ENCODE measurements around the gene SLC25A2. TPM values are rescaled to one million over a fixed set of nuclear protein-coding genes. Genes with fewer than 3 reads are reported as not detected.

The SLC25A2 gene
- total RNA-seq = not detected in 2 replicates

DNA sequence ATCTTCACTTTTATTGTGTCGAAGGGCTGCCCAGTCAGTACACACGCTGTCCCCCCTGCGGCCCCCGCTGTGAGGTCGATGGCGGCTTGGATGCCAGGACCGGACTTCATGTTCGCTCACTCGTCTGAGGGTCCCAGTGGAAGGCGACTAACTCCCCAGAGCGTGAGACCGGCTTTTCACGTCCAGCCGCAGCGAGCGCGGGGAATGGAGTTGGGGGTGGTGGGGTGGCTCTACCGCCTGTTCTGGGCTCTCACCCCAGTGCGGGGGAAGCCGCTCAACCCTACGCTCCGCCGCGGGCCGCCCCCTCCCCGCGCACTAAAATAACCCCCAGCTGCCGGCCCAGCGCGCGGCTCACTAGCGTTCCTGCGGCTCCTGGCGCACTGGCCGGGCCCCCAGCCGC, at the start of gene SLC25A2:
TSS of gene SLC25A2 (minus strand) at position 294 of the 400 bp plus-strand sequence. CDS start at position 110, 184 bp downstream.

DNA sequence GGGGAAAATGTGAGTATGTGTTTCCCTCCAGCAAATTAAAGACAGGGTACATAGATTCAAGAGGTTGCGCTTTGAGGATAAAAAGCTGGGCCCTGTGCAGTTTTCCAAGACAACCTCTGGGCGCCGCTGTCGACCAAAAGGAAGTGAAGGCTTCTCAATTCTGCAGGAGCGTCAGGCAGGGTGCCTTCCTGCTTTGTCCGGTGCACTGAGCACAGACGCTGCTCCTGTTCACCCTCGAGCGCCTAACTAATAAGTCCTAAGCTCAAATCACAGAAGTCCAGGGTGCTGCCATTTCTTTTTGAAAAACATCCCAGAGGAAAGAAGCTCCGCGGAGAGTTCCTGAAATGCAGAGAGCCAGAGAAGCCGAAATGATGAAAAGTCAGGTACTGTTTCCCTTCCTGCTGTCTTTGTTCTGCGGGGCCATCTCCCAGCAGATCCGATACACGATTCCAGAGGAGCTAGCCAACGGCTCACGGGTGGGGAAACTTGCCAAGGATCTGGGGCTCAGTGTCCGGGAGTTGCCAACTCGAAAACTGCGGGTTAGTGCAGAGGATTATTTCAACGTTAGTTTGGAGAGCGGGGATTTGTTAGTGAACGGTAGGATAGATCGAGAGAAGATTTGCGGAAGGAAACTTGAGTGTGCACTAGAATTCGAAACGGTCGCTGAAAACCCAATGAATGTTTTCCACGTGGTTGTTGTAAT, 46.2 kb upstream of the SLC25A2 start, which contains the start of gene PCDHGB1:
TSS of gene PCDHGB1 (plus strand) at position 183 of the 703 bp plus-strand sequence. CDS start at position 345, 162 bp downstream.

DNA sequence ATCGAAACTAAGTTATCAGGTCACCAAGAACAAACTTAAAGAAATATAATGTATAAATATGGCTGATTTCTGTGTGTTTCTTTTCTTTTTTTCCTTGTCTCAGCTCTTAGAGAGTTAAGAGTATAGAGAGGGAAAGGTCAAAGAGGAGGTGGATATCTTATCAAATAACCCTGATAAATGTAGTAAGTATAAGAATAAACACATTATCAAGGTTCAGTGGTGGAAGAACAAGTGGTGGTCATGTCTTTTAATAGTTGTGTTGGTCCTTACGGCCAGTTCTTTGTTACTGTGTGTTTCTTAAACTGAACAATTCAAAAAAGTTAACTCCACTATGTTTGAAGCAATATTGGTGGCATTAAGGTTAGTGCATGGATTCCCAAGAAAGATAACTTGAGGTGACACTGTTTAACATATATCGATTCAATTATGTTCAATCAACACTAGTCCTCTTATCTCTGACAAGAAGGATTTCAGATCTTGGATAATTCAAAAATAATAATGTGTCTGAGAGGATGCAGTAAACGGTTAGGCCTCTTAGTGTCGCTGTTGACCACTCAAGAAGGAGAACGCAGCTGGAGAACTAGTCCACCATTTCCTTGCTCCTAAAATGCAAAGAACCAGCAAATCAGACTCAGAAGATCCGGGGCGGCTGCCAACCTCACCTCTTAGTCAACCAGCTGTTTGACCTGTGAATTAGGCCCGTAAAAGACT, 39.5 kb upstream of the SLC25A2 start, which contains the start of gene PCDHGA3:
TSS of gene PCDHGA3 (plus strand) at position 588 of the 711 bp plus-strand sequence. CDS start 205 bp downstream, outside the sequence.

DNA sequence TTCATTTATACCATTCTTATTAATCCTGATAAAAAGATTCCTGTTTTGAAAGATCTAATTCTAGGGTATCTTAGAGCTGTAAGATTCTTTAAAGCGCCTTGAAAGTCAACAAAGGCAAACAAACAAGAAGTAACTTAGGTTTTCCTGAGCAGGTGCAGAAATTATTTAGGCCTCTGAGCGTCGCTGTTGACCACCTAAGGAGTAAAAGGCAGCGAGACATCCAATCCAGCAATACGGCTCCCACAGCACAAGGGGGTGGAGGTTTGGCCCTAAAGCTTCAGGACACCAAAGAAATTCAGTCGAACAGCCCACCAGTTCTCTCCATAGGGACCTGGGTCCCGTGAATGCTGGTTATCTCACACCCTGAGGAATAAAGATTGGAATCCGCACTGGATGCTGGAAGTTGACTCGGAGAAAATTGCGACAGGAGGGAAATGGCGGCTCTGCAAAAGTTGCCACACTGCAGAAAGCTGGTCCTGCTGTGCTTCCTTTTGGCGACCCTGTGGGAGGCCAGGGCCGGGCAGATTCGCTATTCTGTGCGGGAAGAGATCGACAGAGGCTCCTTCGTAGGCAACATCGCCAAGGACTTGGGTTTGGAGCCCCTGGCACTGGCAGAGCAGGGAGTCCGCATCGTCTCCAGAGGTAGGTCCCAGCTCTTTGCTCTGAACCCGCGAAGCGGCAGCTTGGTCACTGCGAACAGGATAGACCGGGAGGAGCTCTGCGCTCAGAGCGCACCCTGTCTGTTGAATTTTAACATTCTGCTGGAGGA, 34.9 kb upstream of the SLC25A2 start, which contains the start of gene PCDHGA2:
TSS of gene PCDHGA2 (plus strand) at position 223 of the 769 bp plus-strand sequence.

DNA sequence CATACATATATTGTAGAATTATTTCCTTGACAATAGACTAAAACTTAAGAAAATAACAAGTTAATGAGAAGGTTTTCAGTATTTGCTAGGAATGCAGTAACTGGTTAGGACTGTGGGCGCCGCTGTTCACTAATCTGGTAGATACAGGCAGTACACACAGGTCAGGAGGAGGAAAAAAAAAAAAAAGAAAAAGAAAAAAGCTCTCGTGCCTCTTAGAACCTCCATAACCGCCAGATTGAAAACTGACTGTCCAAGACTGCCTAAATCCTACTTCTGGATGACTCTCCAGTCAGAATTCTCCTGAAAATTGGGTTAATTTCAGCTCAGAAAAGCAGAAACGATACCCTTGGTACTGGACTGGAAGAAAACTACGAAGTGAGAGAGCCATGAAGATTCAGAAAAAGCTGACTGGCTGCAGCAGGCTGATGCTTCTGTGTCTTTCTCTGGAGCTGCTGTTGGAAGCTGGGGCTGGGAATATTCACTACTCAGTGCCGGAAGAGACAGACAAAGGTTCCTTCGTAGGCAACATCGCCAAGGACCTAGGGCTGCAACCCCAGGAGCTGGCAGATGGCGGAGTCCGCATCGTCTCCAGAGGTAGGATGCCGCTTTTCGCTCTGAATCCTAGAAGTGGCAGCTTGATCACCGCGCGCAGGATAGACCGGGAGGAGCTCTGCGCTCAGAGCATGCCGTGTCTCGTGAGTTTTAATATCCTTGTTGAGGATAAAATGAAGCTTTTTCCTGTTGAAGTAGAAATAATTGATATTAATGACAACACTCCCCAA, 26.6 kb upstream of the SLC25A2 start, which contains the start of gene PCDHGA1:
TSS of gene PCDHGA1 (plus strand) at position 216 of the 782 bp plus-strand sequence.

DNA sequence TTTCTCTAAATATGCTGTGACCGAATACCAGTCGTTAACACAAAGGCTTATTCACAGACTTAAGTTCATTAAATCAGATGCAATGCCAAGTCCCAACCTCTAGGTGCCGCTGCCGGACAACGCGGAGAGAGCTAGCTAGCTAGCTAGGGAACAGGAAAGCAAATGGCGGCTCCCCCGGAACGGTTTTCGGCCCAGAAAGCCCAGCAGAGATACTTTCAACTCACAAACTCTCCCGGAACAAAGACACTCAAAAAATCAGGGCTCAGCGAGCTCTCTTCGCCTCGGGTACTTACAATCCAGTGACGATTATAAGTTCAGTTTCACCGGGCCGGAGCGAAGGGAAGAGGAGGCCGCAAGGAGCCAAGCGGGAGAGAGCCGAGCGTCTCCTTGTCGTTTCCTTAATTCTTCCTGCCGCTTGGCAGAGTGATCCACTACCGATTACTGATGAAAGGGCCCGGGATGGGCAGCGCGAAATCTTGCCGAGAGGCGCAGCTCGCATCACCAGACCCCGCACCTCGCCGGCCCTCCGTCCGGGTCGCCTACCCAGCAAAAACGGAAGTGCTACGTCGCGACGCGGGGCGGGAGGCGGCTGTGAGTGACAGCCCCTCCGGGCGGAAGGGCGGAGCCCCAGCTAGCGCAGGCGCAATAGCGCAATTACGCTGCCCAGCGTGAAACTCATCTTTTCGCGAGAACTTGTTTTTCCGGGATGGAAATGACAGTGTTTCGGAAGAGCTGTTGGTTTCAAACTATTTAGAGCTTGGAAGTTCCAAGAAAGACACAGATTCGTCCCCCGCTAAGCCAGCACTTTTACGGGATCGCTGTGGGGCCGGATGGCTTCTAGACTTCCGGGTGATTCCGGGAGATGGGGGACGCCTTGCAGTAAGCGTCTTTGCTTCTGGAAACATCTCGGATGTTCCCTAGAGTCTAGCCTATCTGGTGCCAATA, 16.6 kb upstream of the SLC25A2 start, which contains the start of gene TAF7:
TSS of gene TAF7 (minus strand) at position 560 of the 945 bp plus-strand sequence. CDS start 740 bp downstream, outside the sequence.

Other genes starting within 250 kb of the SLC25A2 start
- under 0.01 and 1.2 TPM in 2 replicates for gene PCDHB2, start 209.4 kb downstream of the SLC25A2 start, total RNA-seq
- 0.13 and 0.16 TPM in 2 replicates for gene PCDHB3, start 203.6 kb downstream of the SLC25A2 start, total RNA-seq
- under 0.01 TPM in 1 of 2 replicates, not detected in the other for gene PCDHB4, start 182.2 kb downstream of the SLC25A2 start, total RNA-seq
- 0.39 and 1.3 TPM in 2 replicates for gene PCDHB5, start 168.8 kb downstream of the SLC25A2 start, total RNA-seq
- 0.64 TPM in 1 of 2 replicates, not detected in the other for gene PCDHB6, start 154.0 kb downstream of the SLC25A2 start, total RNA-seq
- under 0.01 and 1.9 TPM in 2 replicates for gene PCDHB7, start 131.4 kb downstream of the SLC25A2 start, total RNA-seq
- gene PCDHB8, start 126.3 kb downstream of the SLC25A2 start, total RNA-seq = not detected in 2 replicates
- 0.08 and 0.13 TPM in 2 replicates for gene PCDHB16, start 121.7 kb downstream of the SLC25A2 start, total RNA-seq
- gene PCDHB9, start 116.9 kb downstream of the SLC25A2 start, total RNA-seq = 0.08 TPM in 1 of 2 replicates, not detected in the other
- 0.13 and 0.24 TPM in 2 replicates for gene PCDHB10, start 111.7 kb downstream of the SLC25A2 start, total RNA-seq
- gene PCDHB11, start 104.4 kb downstream of the SLC25A2 start, total RNA-seq = 0.13 and 1.7 TPM in 2 replicates
- gene PCDHB12, start 95.3 kb downstream of the SLC25A2 start, total RNA-seq = 0.08 TPM in 1 of 2 replicates, not detected in the other
- 0.26 and 1.0 TPM in 2 replicates for gene PCDHB13, start 90.1 kb downstream of the SLC25A2 start, total RNA-seq
- 1.4 TPM in 1 of 2 replicates, not detected in the other for gene PCDHB14, start 80.7 kb downstream of the SLC25A2 start, total RNA-seq
- under 0.01 and 0.48 TPM in 2 replicates for gene PCDHB15, start 58.7 kb downstream of the SLC25A2 start, total RNA-seq
- gene TAF7, start 16.7 kb upstream of the SLC25A2 start, total RNA-seq = 45.3 and 69.6 TPM in 2 replicates
- gene PCDHGA1, start 26.5 kb upstream of the SLC25A2 start, total RNA-seq = 0.13 and 0.64 TPM in 2 replicates
- 0.39 and 3.8 TPM in 2 replicates for gene PCDHGA2, start 34.7 kb upstream of the SLC25A2 start, total RNA-seq
- 0.65 and 0.72 TPM in 2 replicates for gene PCDHGA3, start 39.8 kb upstream of the SLC25A2 start, total RNA-seq
- gene PCDHGB1, start 46.0 kb upstream of the SLC25A2 start, total RNA-seq = 0.39 and 2.2 TPM in 2 replicates
- gene PCDHGA4, start 51.0 kb upstream of the SLC25A2 start, total RNA-seq = 0.78 and 6.0 TPM in 2 replicates
- gene PCDHGB2, start 55.9 kb upstream of the SLC25A2 start, total RNA-seq = 0.39 and 3.0 TPM in 2 replicates
- 0.13 and 1.3 TPM in 2 replicates for gene PCDHGA5, start 60.1 kb upstream of the SLC25A2 start, total RNA-seq
- 0.39 and 6.1 TPM in 2 replicates for gene PCDHGB3, start 66.2 kb upstream of the SLC25A2 start, total RNA-seq
- 1.0 and 3.0 TPM in 2 replicates for gene PCDHGA6, start 69.8 kb upstream of the SLC25A2 start, total RNA-seq
- gene PCDHGA7, start 78.7 kb upstream of the SLC25A2 start, total RNA-seq = 0.65 and 4.0 TPM in 2 replicates
- 3.7 and 9.3 TPM in 2 replicates for gene PCDHGB4, start 83.6 kb upstream of the SLC25A2 start, total RNA-seq
- gene PCDHGA8, start 88.6 kb upstream of the SLC25A2 start, total RNA-seq = 0.65 and 1.2 TPM in 2 replicates
- gene PCDHGB5, start 93.9 kb upstream of the SLC25A2 start, total RNA-seq = 7.6 and 13.0 TPM in 2 replicates
- gene PCDHGA9, start 98.7 kb upstream of the SLC25A2 start, total RNA-seq = 1.4 and 7.8 TPM in 2 replicates
- gene PCDHGB6, start 104.0 kb upstream of the SLC25A2 start, total RNA-seq = 1.2 and 5.7 TPM in 2 replicates
- gene PCDHGA10, start 108.9 kb upstream of the SLC25A2 start, total RNA-seq = 3.4 and 11.8 TPM in 2 replicates
- gene PCDHGB7, start 113.6 kb upstream of the SLC25A2 start, total RNA-seq = 7.2 and 23.6 TPM in 2 replicates
- 5.9 and 13.7 TPM in 2 replicates for gene PCDHGA11, start 117.0 kb upstream of the SLC25A2 start, total RNA-seq
- 10.2 and 17.4 TPM in 2 replicates for gene PCDHGA12, start 126.5 kb upstream of the SLC25A2 start, total RNA-seq
- gene PCDHGC3, start 171.9 kb upstream of the SLC25A2 start, total RNA-seq = 51.5 and 161 TPM in 2 replicates
- 0.13 and 3.1 TPM in 2 replicates for gene PCDHGC4, start 181.0 kb upstream of the SLC25A2 start, total RNA-seq
- 0.78 and 1.1 TPM in 2 replicates for gene PCDHGC5, start 185.0 kb upstream of the SLC25A2 start, total RNA-seq